HepG2 (cell line): ENCODE data around the gene EVC. TPM values are rescaled to one million over a fixed set of nuclear protein-coding genes. Genes with fewer than 3 reads are reported as not detected.

Experiments
- ATAC-seq: fragments of 200-7000 bp; cut with Tn5 transposase; 3 replicates; pipeline ENCODE4 v1.9.1; 2020; ENCODE audit warnings: mild to moderate bottlenecking, moderate library complexity
- BruUV-seq: library from RNA; stranded (reverse); fragments of 400-500 nt; replicated peaks from 2 replicates; lab custom pipeline; 2021; lab: Mats Ljungman, UMichigan
- CTCF ChIA-PET: fragments of 300-600 bp; formaldehyde crosslinking; extraction: SDS; loops from one replicate; lab custom pipeline; 2021; ENCODE audit warnings: low total read pairs, inconsistent platforms, low intra/inter-chr PET ratio; lab: Yijun Ruan, JAX
- POLR2A ChIA-PET: fragments of 350-600 bp; sonication (Branson Sonifier 250); formaldehyde crosslinking; loops from one replicate; lab custom pipeline; 2020; ENCODE audit warnings: antibody characterized with exemption, inconsistent platforms; lab: Yijun Ruan, JAX
- DNase-seq: peaks from one replicate; pipeline ENCODE4 v3.0.0-alpha.2; 2015; ENCODE audit warnings: low spot score
- FAIRE-seq: peaks from 3 replicates; lab custom pipeline; 2011; peaks lifted over from hg19 to GRCh38; lab: Jason Lieb, UNC
- H2AFZ ChIP-seq: one replicate; pipeline ENCODE4 v1.6.1; 2011; ENCODE audit warnings: low read length, inconsistent platforms
- H3K27ac ChIP-seq: fragments of 300-600 bp; 3 replicates; pipeline ENCODE4 v1.8.0; 2011; ENCODE audit warnings: mixed run types, mild to moderate bottlenecking, mixed read lengths, low read length, inconsistent platforms; ENCODE audit not compliant: insufficient read depth; ENCODE audit errors: extremely low read length
- H3K27me3 ChIP-seq, 2 experiments: fragments of 200-600 bp in 1 of 2; 2 replicates in 1 of 2; 3 replicates in 1 of 2; pipeline versions ENCODE4 v1.6.0 to v1.8.0; 2011; ENCODE audit warnings: low read length in 2 of 2, mild to moderate bottlenecking in 2 of 2, moderate library complexity in 2 of 2, inconsistent platforms in 1 of 2; ENCODE audit not compliant: insufficient read depth in 2 of 2, control insufficient read depth in 1 of 2
- H3K36me3 ChIP-seq, 2 experiments: fragments of 200-600 bp in 1 of 2; replicated peaks in 1 of 2; 2 replicates in 1 of 2; 3 replicates in 1 of 2; pipeline versions ENCODE4 v1.5.1 to v1.8.0; 2011; ENCODE audit warnings: low read length in 2 of 2, inconsistent platforms in 1 of 2; ENCODE audit not compliant: insufficient read depth in 2 of 2, control insufficient read depth in 1 of 2
- H3K4me1 ChIP-seq: 2 replicates; pipeline ENCODE4 v1.5.1; 2012; ENCODE audit warnings: low read length, inconsistent platforms; ENCODE audit not compliant: insufficient read depth
- H3K4me2 ChIP-seq: 2 replicates; pipeline ENCODE4 v1.6.0; 2011; ENCODE audit warnings: low read depth, low read length, inconsistent platforms
- H3K4me3 ChIP-seq, 3 experiments: fragments of 200-600 bp in 1 of 3; sonication (generic), shearing (Covaris generic) in 1 of 3; replicated peaks in 1 of 3; 2 replicates each; pipeline ENCODE4 v1.5.1; 2011 to 2016; ENCODE audit warnings: low read length in 3 of 3, inconsistent platforms in 2 of 3, low read depth in 2 of 3, mild to moderate bottlenecking in 2 of 3, control low read depth in 1 of 3, mixed read lengths in 1 of 3; ENCODE audit not compliant: insufficient read depth in 1 of 3
- H3K79me2 ChIP-seq: one replicate; pipeline ENCODE4 v1.6.1; 2011; ENCODE audit warnings: low read length, inconsistent platforms; ENCODE audit not compliant: insufficient read depth
- H3K9ac ChIP-seq: 2 replicates; pipeline ENCODE4 v1.6.0; 2011; ENCODE audit warnings: mild to moderate bottlenecking, low read depth, low read length, inconsistent platforms; ENCODE audit not compliant: insufficient read depth
- H3K9me3 ChIP-seq: 2 replicates; pipeline ENCODE4 v1.5.1; 2012; ENCODE audit warnings: mild to moderate bottlenecking, low read length
- H4K20me1 ChIP-seq: 2 replicates; pipeline ENCODE4 v1.6.0; 2011; ENCODE audit warnings: inconsistent platforms, mild to moderate bottlenecking, low read length, moderate library complexity; ENCODE audit not compliant: insufficient read depth
- RERE ChIP-seq: IDR thresholded peaks from 2 replicates; pipeline ENCODE4 v1.6.1; 2016; ENCODE audit warnings: low read depth, missing genetic modification reagents, missing compliant biosample characterization
- ZNF768 ChIP-seq: sonication (generic); formaldehyde crosslinking; IDR thresholded peaks from 2 replicates; pipeline ENCODE4 v1.4.0; 2020; ENCODE audit warnings: missing genetic modification reagents
- WGBS: methylation state at CpG from one replicate; pipeline ENCODE4 v1.1.6; 2017; ENCODE audit warnings: low lambda C conversion rate; 5-methylcytosine and 5-hydroxymethylcytosine counted together
- in situ Hi-C: cut with HindIII; loops from 2 replicates; pipeline ENCODE4 v1.10.0; 2017; ENCODE audit warnings: low pct_unique_long_range_greater_than_20kb; ENCODE audit not compliant: extremely low pct_ligation_motif_present
- intact Hi-C: fragments of 100-400 bp; cut with micrococcal nuclease; formaldehyde crosslinking; loops from one replicate; pipeline ENCODE4 v1.10.0; 2022; ENCODE audit not compliant: unreplicated experiment
- polyA plus RNA-seq, 8 experiments: library from polyadenylated mRNA; depleted of rRNA in 3 of 8; stranded (reverse) in 7 of 8; unstranded in 1 of 8; fragments of >200 nt; fragmentation: Illumina TruSeq in 4 of 8; extraction: Trizol in 4 of 8; gene quantifications; 2 replicates each; pipeline versions ENCODE4 v1.2.1 to v1.2.3, GENCODE V29; 2011 to 2016; ENCODE audit warnings: low read depth in 4 of 8, missing spikeins in 1 of 8, mixed read lengths in 1 of 8; ENCODE audit not compliant: insufficient read depth in 1 of 8
- total RNA-seq, 5 experiments: library from RNA; depleted of rRNA; stranded (reverse); fragments of >200 nt; fragmentation: Illumina TruSeq; extraction: Trizol; gene quantifications; 2 replicates each; pipeline ENCODE4 v1.2.3, GENCODE V29; 2016; ENCODE audit warnings: low read depth in 1 of 5

The EVC gene
- total and polyA plus RNA-seq, 2 of the 13 experiments (the other 11 are each of a cell fraction or from before 2014, with no cell fraction given), result 3.1 to 4.9 TPM

DNA sequence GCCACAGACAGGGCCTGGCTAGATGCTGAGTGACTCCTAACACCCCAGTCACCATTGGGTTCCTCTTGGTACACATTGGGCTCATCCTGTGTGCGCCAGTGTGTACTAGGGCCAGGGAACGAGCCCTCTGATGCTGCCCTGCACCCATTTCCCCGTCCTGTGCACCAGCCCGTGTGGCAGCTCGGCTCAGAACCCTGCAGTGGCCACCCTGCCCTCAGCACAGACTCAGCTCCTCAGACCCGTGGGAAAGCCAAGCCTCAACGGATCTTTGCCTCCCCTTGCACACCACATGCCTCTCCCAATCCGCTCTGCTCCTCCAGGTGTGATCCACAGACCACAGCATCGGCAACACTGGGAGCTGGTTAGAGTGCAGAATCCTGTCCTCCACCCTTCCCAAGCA is 38.6 kb downstream of the EVC start:
- ChIA-PET CTCF (no interaction called here), POLR2A (no interaction called here)
- Histone ChIP-seq H3K4me1 (no peaks in the 10 kb centered on the region), H3K9me3 (no peaks in the 10 kb centered on the region), H3K4me3 (no peak overlapping the region), H4K20me1 (no peaks in the 10 kb centered on the region), H3K36me3 (peaks cover 6 to 25% of the 10 kb centered on the region in 2 experiments; a peak in 3 of 5 replicates), H2AFZ (no peak overlapping the region), H3K4me2 (no peak overlapping the region), H3K27me3 (no peaks in the 10 kb centered on the region), H3K9ac (no peak overlapping the region), H3K27ac (no peak overlapping the region), H3K79me2 (no peaks in the 10 kb centered on the region)
- BruUV-seq, result no TSS peak
- intact Hi-C loops, result no loop called here
- ATAC-seq (no peak), DNase-seq (no peak), FAIRE-seq (no peak)
- WGBS, result 70% methylated on average over 4 of the region's 9 CpGs
- in situ Hi-C loops, result no loop called here
- peak; percentile 19; the same call in 1 of the 2 replicates for TF ChIP-seq ZNF768 (CRISPR knock-in tag)
- no peak for TF ChIP-seq RERE (CRISPR knock-in tag)
